H4 (cell line): ENCODE results near the gene TBC1D2. TPM values are rescaled to one million over a fixed set of nuclear protein-coding genes. Genes with fewer than 3 reads are reported as not detected.
"Not testable (repeated sequence)": the region's sequence is repeated elsewhere in the genome, so short reads cannot be mapped to it uniquely, and the experiment has no call there.

ENCODE experiments used
- DNase-seq: peaks from one replicate; pipeline ENCODE4 v3.0.0-alpha.2; 2015; ENCODE audit warnings: low spot score
- total RNA-seq: library from RNA; depleted of rRNA; stranded (reverse); fragments of >200 nt; shearing (Covaris generic); gene quantifications from 2 replicates; pipeline ENCODE4 v1.2.3, GENCODE V29; 2014; rRNA removed

Gene TBC1D2
- total RNA-seq: 6.0 and 9.0 TPM in 2 replicates

GRCh38 chr9:98255578-98256296 is at the start of gene TBC1D2:
Gene TBC1D2 (minus strand): TSS chr9:98255649. CDS start chr9:98255541, 108 bp downstream.
- DNase-seq: peak; percentile 90

- DNase-seq: no peak
Observed at GRCh38 chr9:98304381-98304780, 48.9 kb upstream of the TBC1D2 start.

DNA sequence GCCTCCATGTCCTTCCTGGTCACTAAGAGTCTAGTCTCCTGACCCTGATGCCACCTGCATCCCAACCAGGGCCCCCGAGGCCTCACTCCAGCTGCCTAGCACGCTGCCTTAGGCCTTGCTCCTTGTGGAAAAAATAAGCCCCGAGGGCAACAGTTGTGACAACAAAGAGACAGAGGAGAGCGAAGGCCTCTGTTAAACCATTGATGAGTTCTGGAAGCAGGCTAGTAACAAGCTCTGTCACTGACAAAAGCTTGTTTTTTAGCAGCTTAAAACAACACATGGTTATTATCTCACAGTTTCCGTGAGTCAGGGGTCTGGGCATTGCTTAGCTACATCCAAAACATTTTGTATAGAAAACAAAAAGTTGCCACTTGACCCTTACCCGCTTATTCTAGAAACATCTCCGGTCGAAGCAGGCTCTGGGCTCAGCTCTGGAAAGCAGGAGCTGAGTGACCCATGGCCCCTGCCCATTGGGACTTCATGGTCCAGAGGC is 48.2 kb upstream of the TBC1D2 start:
- no peak for DNase-seq

DNA sequence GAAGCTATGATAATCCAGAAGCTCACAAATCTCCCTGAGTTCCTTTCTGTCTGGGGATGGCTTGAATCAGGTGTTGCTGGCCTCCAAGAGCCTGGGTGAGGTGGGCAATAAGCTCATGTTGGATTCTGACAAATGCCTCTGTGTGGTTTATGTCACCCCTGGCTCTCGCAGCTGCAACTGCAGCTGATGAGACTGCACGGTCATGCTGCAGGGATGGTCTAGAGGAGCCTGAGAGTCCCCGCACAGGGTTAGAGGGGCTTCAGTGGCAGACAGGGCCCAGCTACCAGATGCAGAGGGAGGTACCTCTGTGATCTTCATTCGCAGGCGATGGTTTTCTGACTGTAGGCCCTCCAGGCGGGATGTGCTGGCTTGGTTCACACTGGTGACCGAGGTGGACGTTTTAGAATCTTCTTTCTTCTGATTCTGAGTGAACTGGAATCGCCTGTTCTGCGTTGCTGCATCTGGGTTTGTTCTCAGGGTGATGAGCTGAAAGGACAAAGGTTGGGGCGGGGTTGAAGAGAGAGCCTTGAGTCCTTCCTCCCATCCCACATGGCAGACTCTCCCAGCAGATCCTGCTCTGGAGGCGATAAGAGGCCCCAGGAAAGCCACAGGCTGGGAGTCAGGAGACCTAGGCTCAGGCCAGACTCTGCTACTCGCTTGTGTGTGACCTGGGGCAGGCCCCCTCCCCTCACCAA is 47.6 kb upstream of the TBC1D2 start:
- no peak for DNase-seq

DNA sequence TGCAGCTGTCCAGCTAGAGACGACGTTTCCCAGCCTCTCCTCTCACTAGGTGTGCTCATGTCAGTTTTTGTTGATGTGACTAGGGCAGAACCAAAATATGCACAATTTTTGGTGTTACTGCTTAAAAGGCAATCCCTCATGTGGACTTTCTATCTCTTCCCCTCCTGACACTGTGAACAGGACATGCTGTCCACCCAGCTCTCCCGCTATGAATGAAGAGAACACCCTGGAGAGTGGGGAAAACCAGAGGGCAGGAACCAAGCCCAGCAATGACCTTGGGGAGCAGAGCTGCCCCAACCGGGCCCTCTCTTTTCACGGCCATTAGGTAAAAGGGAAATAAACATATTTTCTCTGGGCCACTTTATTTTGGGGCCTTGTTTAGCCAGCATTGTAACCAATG is 46.7 kb upstream of the TBC1D2 start:
- DNase-seq: no peak

- DNase-seq: no peak
Observed at GRCh38 chr9:98300611-98301010, 45.2 kb upstream of the TBC1D2 start.

DNA sequence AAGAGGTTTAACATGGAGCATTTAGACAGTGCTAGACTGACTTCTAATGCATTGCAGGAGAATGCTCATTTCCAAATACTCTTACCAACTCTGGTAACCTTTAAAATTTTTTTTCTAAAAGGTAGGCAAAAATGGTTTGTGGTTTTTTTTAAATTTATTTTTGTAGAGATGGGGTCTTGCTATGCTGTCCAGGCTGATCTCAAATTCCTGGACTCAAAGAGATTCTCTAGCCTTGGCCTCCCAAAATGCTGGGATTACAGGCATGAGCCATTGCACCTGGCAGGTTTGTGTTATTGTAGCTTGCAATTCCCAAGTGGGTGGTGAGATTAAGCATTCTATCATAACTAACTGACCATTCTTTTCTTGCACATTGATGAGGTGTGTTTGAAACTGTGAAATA is 43.0 kb upstream of the TBC1D2 start:
- no peak for DNase-seq

- no peak for DNase-seq
Observed at GRCh38 chr9:98295824-98296223, 40.4 kb upstream of the TBC1D2 start.

DNA sequence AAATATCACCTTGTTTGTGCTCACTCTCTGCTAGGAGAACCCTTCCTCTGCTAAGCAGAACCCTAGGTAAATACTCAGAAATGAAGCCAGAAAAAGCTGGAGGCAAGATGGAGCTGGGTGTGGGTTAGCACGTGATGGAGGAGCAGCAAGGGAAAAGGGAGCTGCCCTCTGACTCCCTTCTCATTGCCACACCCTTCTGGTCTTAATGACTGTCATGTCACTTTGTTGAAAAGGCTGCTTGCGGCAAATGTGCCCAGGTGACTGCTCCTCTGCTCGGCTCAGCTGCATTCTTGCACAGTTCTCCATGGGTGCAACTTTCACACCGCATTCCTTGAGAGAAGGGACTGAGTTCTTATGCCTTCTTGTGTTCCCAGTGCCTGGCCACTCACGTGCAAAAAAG is 36.4 kb upstream of the TBC1D2 start:
- DNase-seq: no peak

GRCh38 chr9:98290411-98290810 is 35.0 kb upstream of the TBC1D2 start:
- DNase-seq: no peak

DNA sequence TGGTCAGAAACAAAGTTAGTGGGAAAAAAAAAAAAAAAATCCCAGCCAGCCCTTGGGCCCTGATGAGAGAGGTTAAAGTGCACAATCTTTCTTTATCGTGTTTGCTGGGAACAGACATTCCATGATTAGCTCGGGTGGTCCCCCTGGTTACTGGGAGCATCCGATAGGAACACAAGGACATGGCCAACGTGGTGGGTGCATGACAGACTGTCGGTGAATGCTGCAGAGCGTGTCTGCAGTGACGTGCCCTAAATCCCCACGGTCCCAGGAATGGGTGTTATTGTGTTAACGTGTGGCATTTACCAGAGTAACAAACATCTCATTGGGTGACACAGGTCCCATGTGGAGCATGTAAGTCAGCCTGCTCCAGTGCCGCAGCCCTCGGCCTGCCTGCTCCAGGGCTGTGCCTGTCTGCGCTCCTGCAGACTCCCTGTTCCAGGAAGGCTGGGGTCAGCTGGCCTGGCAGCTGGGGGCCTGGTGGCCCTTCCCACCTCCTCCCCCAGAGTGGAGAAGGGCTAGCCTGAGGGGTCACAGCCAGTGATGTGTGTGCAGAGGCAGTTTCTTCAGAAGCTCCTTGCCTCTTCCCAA is 34.3 kb upstream of the TBC1D2 start:
- no peak for DNase-seq

DNA sequence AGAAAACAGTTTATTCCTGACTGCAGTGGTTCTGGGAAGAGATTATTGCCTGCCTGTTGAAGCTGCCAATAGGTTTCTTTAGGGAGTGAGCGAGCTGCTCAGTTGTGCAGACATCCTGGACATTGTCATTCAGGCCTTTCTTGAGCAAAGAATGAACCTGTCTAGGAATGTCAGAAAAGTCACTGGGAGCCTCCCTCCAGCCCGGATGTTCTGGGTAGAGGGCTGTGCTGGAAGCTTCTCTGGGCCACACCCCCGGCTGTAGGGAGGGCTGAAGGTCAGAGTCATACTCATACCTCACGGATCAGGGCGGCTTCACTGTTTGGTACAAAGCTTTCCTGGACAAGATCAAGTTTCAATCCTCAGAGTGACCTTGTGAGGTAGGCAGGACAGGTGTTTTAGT is 33.4 kb upstream of the TBC1D2 start:
- no peak for DNase-seq

DNA sequence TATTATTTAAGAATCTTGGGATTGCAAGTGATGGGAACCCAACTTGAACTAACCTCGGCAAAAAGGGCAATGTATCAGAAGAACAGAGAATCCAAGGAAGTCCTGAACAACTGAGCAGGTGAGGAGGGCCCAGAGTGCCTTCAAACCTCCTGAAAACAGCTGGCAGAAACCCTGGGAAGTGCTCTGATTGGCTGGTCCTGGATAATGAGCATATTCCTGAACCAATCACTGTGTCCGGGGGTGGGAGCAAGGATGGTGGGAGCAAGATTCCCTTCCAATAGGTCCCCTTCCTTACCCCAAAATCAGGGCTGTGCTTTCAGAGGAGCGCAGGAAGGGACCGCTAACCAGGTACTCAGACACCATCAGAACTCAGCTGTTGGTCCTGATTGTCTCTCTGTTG is 31.9 kb upstream of the TBC1D2 start:
- DNase-seq: no peak

GRCh38 chr9:98285446-98285845 is 30.0 kb upstream of the TBC1D2 start:
- no peak for DNase-seq

DNA sequence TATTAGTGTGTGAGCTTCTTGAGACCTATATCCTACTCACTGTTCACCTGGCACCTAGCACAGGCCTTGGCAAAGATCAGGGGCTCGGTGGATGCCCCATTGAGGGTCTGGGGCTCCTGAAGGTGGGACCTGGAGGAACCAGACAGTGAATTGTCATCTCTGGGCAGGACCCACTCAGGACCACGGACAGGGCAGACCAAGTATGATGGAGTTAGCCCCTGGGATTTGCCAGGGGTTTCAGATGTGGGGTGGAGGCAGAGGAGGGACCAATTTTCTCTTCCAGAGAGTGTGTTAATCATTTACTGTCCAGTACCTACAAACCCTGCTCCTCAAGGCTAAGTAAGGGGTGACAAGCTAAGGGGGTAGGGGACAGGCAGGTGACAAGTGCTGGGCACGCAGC is 29.3 kb upstream of the TBC1D2 start:
- DNase-seq: no peak

DNA sequence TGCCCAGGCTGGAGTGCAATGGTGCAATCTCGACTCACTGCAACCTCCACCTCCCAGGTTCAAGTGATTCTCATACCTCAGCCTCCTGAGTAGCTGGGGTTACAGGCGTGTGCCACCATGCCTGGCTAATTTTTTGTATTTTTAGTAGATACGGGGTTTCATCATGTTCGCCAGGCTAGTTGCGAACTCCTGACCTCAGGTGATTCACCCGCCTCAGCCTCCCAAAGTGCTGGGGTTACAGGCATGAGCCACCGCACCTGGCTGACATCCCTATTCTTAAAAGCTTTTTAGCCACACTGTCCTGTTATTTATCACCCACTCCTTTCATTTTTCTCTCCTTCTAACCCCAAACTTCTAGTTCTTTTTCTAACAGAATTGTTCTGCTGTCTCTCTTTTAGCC is 27.7 kb upstream of the TBC1D2 start:
- not testable (repeated sequence) for DNase-seq

DNA sequence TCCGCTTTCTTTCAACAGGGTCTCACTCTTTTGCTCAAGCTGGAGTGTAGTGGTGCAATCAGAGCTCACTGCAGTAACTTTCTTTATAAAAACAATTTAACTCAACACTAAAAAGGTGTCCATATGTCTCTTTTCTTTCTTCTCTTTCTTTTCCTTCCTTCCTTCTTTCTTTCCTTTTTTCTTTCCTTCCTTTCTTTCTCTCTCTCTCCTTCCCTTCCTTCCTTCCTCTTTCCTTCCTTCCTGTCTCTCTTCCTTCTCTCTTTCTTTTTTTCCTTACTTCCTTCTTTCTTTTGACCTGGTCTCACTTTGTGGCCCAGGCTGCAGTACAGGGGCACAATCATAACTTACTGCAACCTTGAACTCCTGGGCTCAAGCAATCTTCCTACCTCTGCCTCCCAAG is 25.8 kb upstream of the TBC1D2 start:
- no peak for DNase-seq

GRCh38 chr9:98280574-98280973 is 25.1 kb upstream of the TBC1D2 start:
- DNase-seq: no peak

DNA sequence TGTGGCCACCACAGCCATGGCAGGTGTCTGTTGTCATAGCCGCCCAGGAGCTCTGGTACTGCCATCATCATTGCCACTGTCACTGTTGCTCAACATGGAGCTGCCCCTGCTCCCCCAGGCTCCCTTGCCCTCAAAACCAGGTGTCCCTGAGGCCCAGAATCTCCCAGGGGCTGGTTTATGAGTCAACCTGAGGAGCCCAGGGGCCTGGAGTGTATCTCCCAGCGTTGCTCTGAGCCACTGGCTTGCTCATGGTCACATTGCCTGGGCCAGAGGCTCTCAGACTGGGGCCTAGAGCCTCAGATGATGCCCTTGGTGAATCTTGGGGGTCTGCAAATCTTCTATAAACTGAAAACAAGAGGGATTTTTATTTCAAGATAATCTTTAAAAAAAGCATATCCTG is 24.7 kb upstream of the TBC1D2 start:
- no peak for DNase-seq

DNA sequence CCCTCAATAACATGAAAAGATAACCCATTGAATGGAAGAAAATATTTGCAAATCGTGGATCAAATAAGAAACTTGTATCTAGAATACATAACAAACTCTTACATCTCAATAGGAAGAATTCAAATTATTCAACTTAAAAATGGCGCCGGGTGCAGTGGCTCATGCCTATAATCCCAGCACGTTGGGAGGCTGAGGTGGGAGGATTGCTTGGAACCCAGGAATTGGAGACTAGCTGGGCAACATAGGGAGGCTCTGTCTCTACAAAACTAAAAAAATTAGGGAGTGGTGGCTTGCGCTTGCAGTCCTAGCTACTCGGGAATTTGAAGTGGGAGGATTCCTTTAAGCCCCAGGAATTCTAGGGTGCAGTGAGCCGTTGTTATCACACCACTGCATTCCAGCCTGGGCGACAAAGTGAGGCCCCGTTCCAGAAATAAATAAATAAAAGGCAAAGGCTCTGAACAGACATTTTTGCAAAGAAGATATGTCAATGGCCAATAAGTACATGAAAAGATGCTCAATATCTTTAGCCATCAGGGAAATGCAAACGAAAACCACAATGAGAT is 21.5 kb upstream of the TBC1D2 start:
- DNase-seq: no peak

DNA sequence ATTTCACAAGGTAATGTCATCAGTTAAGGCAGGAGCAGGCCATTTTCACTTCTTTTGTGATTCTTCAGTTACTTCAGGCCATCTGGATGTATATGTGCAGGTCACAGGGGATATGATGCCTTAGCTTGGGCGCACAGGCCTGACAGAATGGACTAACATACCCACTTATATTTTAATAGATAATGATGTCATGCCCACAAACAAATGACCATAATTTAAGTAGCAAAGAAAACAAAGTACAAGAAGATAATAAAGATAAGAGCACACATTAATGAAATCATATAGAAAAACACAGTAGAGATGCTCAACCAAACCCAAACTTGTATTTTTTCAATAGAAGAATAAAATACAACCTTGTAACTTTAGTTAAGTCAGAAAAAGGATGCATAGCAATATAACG is 19.7 kb upstream of the TBC1D2 start:
- DNase-seq: no peak

GRCh38 chr9:98272083-98272482 is 16.6 kb upstream of the TBC1D2 start:
- DNase-seq: no peak

- no peak for DNase-seq
Observed at GRCh38 chr9:98271479-98271878, 16.0 kb upstream of the TBC1D2 start.
